ENCODE data around the gene OSBPL6. TPM values are rescaled to one million over a fixed set of nuclear protein-coding genes. Genes with fewer than 3 reads are reported as not detected.

Gene OSBPL6
- total and polyA plus RNA-seq, 2 of the 13 experiments (the other 11 are each of a cell fraction or from before 2014, with no cell fraction given), result 0.03 to 0.11 TPM

- TF ChIP-seq HDAC2 (CRISPR knock-in tag; IDR thresholded peaks at IDR 0.05), result 0 out of 2 replicates have a peak, but pooled peaks have one; percentile 11
- peak; percentile 76 for TF ChIP-seq XRCC5 (optimal IDR thresholded peaks at IDR 0.05; ENCODE audit: low read length)
- peak; percentile 64 for TF ChIP-seq BORCS8-MEF2B (CRISPR knock-in tag; IDR thresholded peaks at IDR 0.05)
- TF ChIP-seq ZNF556 (CRISPR knock-in tag; IDR thresholded peaks at IDR 0.05; ENCODE audit: borderline replicate concordance), result 0 out of 2 replicates have a peak, but pooled peaks have one; percentile 26
- TF ChIP-seq HNF4A (CRISPR knock-in tag; IDR thresholded peaks at IDR 0.05), result peak; percentile 88
- TF ChIP-seq SIX1 (CRISPR knock-in tag; IDR thresholded peaks at IDR 0.05; ENCODE audit: borderline replicate concordance), result peak; percentile 98
- TF ChIP-seq THRA (CRISPR knock-in tag; IDR thresholded peaks at IDR 0.05; ENCODE audit: borderline replicate concordance), result 0 out of 2 replicates have a peak, but pooled peaks have one; percentile 9
- TF ChIP-seq AHDC1 (CRISPR knock-in tag; IDR thresholded peaks at IDR 0.05; ENCODE audit: borderline replicate concordance), result peak; percentile 52; the same call in 1 of the 2 replicates
- peak; percentile 61; the same call in 1 of the 2 replicates for TF ChIP-seq ZSCAN25 (CRISPR knock-in tag; IDR thresholded peaks at IDR 0.05)
- peak; percentile 73 for TF ChIP-seq ZNF124 (CRISPR knock-in tag; IDR thresholded peaks at IDR 0.05)
- no peak for TF ChIP-seq SOX6 (IDR thresholded peaks at IDR 0.05)
- TF ChIP-seq SOX6 (CRISPR knock-in tag; IDR thresholded peaks at IDR 0.05), result peak; percentile 85
- no peak for TF ChIP-seq SATB2 (CRISPR knock-in tag; IDR thresholded peaks at IDR 0.05)
- no peak for TF ChIP-seq FOXP1 (IDR thresholded peaks at IDR 0.05)
- TF ChIP-seq FOXP1 (CRISPR knock-in tag; IDR thresholded peaks at IDR 0.05), result no peak
- no peak for TF ChIP-seq ATF2 (CRISPR knock-in tag; IDR thresholded peaks at IDR 0.05)
- TF ChIP-seq ZBTB43 (CRISPR knock-in tag; conservative IDR thresholded peaks at IDR 0.05), result no peak
- 0 out of 2 replicates have a peak, but pooled peaks have one; percentile 29 for TF ChIP-seq ZNF792 (CRISPR knock-in tag; IDR thresholded peaks at IDR 0.05)
- TF ChIP-seq ZFP82 (CRISPR knock-in tag; IDR thresholded peaks at IDR 0.05; ENCODE audit: borderline replicate concordance), result no peak
- TF ChIP-seq MLX (CRISPR knock-in tag; IDR thresholded peaks at IDR 0.05), result peak; percentile 94
- peak; percentile 50; the same call in 1 of the 2 replicates for TF ChIP-seq SAP130 (CRISPR knock-in tag; IDR thresholded peaks at IDR 0.05; ENCODE audit: low read depth)
- no peak for TF ChIP-seq ZFP62 (CRISPR knock-in tag; IDR thresholded peaks at IDR 0.05)
Observed at GRCh38 chr2:178277741-178278197, 83.5 kb downstream of the OSBPL6 start (continued).
